Left ventricle myocardium inferior (tissue), 1 donor: ENCODE results near the gene MUS81. TPM values are rescaled to one million over a fixed set of nuclear protein-coding genes. Genes with fewer than 3 reads are reported as not detected.
A peak's percentile ranks its signal among the peaks of the same experiment; 100 is the strongest.

ENCODE experiments used
- DNase-seq: peaks from one replicate; pipeline ENCODE4 v3.0.0-alpha.2; 2020
- H3K27ac ChIP-seq: fragments of 200-600 bp; replicated peaks from 2 replicates; pipeline ENCODE4 v1.8.0; 2021
- H3K27me3 ChIP-seq: fragments of 200-600 bp; 2 replicates; pipeline ENCODE4 v1.8.0; 2021; ENCODE audit warnings: low read depth
- H3K36me3 ChIP-seq: fragments of 200-600 bp; 2 replicates; pipeline ENCODE4 v1.8.0; 2021
- H3K4me1 ChIP-seq: fragments of 200-600 bp; 2 replicates; pipeline ENCODE4 v1.8.0; 2021
- H3K4me3 ChIP-seq: fragments of 200-600 bp; 2 replicates; pipeline ENCODE4 v1.8.0; 2021; ENCODE audit warnings: mild to moderate bottlenecking, moderate library complexity
- H3K9me3 ChIP-seq: fragments of 200-600 bp; replicated peaks from 2 replicates; pipeline ENCODE4 v1.8.0; 2021
- intact Hi-C: fragments of 100-400 bp; cut with micrococcal nuclease; formaldehyde crosslinking; loops from one replicate; pipeline ENCODE4 v1.11.0; 2022
- total RNA-seq: library from RNA; stranded (reverse); fragmentation: NEBNext Ultra II Directional; extraction: Animal tissue kit (Norgen Biotek cat#: 25700); gene quantifications from one replicate; pipeline ENCODE4 v1.2.1, GENCODE V29; 2021
- TF ChIP-seq, protein P1 (sequence below): fragments of 200-600 bp; IDR thresholded peaks from 2 replicates; pipeline ENCODE4 v1.8.0; 2021; ENCODE audit warnings: antibody characterized with exemption, mild to moderate bottlenecking, borderline replicate concordance
- donor health status: DM: no; HTN: yes; CAD: no; lungs with severe emphysema.

The MUS81 gene
- total RNA-seq, 1 donor from 2014 or later: 31.5 TPM

DNA sequence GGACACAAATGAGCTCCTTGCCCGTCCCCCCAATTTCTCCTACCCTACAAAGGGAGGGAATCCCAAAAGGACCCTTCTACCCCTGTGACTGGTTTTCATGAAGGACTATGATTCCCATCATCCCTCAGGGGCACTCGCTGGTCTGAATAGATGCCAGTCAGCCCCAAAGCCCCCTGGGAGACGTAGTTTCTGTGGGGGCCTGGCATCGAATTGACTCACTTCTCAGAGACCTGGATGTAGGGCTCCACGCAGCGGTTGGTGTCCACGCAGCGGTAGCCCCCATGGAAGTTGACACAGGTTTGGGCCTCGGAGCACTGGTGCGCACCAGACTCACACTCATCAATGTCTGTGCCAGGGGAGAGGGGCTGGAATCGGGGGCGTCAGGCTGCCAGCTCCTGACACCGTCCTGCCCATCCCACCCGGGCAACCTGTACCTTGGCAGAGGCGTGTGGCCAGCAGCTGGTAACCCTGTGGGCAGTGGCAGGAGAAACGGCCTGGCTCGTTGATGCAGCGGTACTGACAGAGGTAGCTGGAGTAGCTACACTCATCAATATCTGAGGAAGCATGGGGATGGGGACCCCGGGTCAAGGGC is 7.9 kb downstream of the MUS81 start:
- intact Hi-C loops: no loop called here
- Histone ChIP-seq H3K4me1 (peaks cover 56% of the 10 kb centered on the region), H3K36me3 (peaks cover 62% of the 10 kb centered on the region), H3K4me3 (no peak overlapping the region), H3K27me3 (no peaks in the 10 kb centered on the region), H3K27ac (no peak overlapping the region), H3K9me3 (no peaks in the 10 kb centered on the region)
- peak; percentile 18 for DNase-seq
- TF ChIP-seq, protein P1, sequence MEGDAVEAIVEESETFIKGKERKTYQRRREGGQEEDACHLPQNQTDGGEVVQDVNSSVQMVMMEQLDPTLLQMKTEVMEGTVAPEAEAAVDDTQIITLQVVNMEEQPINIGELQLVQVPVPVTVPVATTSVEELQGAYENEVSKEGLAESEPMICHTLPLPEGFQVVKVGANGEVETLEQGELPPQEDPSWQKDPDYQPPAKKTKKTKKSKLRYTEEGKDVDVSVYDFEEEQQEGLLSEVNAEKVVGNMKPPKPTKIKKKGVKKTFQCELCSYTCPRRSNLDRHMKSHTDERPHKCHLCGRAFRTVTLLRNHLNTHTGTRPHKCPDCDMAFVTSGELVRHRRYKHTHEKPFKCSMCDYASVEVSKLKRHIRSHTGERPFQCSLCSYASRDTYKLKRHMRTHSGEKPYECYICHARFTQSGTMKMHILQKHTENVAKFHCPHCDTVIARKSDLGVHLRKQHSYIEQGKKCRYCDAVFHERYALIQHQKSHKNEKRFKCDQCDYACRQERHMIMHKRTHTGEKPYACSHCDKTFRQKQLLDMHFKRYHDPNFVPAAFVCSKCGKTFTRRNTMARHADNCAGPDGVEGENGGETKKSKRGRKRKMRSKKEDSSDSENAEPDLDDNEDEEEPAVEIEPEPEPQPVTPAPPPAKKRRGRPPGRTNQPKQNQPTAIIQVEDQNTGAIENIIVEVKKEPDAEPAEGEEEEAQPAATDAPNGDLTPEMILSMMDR: no peak

DNA sequence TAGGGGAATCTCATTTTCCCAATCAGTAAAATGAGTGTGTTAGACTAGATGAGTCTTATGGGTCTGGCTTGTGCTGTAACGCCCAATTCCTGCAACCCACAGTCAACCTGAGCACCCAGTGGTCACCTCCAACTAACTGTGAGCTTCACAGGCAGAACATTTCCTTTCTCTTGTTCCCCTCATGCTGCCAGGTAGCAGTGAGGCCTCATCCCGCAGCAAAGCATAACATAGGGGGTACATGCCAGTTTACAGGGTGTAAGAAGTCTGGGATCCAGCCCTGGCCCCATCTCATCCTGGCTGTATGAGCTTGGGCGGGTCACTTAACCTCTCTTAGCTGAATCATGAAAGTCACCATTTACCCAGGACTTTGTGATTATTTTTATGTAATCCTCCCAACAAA is 8.7 kb downstream of the MUS81 start:
- peaks cover 55% of the 10 kb centered on the region for H3K36me3 ChIP-seq

DNA sequence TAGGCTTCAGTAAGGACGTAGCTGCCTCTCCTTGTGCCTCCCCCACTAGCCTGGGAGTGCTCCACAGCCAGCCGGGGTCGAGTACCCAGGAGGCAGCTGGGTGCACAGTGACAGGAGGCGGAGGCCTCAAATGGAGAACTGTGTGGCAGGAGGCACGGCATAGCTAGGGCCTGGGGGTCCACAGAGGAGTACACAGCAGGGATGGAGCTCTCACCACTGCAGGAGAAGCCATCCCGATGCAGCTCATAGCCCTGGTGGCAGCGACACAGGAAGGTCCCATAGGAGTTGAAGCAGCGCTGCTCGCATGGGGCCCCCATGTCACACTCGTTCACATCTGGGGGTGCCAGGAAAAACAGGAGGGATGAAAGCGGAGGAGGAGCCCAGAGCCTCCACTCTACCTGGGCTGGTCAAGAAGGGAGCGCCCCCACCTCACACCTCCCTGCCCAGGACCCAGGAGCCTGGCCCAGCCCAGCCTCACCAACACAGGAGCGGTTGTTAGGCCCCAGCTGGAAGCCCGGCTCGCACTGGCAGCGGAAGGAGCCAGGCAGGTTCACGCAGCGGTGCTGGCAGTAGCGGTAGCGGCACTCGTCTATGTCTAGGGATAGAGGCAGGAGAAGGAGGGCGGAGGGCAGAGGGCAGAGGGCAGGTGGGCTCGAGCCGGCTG is 9.5 kb downstream of the MUS81 start:
- H3K27ac ChIP-seq: peak overlapping the region; percentile 98
- intact Hi-C loops: no loop called here
- H3K4me1 ChIP-seq: peaks cover 54% of the 10 kb centered on the region
- H3K36me3 ChIP-seq: peaks cover 46% of the 10 kb centered on the region
- TF ChIP-seq, protein P1: no peak
- peak; percentile 15 for DNase-seq
- H3K4me3 ChIP-seq: no peak overlapping the region
- no peaks in the 10 kb centered on the region for H3K9me3 ChIP-seq
- no peaks in the 10 kb centered on the region for H3K27me3 ChIP-seq

More for the DNA sequence above, 8.7 kb downstream of the MUS81 start:
- no peak for DNase-seq
- Histone ChIP-seq H3K4me1 (peaks cover 55% of the 10 kb centered on the region), H3K4me3 (no peak overlapping the region), H3K9me3 (no peaks in the 10 kb centered on the region), H3K27ac (no peak overlapping the region), H3K27me3 (no peaks in the 10 kb centered on the region)
- intact Hi-C loops: no loop called here
- TF ChIP-seq, protein P1: no peak

DNA sequence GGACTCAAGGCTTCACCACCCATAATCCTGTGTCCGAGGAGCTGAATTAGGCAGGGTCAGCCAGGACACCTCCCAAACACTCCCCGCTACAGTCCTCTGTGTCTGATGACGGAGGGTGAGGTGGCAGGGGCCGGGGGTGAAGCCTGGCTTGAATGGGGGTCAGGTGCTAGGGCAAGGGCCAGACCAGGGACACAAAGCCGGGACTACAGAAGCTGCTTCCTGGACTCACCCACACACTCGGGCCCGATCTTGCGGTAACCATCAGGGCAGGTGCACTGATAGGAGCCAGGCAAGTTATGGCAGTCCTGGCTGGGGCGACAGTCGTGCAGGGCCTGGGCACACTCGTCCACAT is 10.1 kb downstream of the MUS81 start:
- Histone ChIP-seq H3K4me1 (peaks cover 54% of the 10 kb centered on the region), H3K9me3 (no peaks in the 10 kb centered on the region), H3K36me3 (peaks cover 41% of the 10 kb centered on the region), H3K27ac (peak overlapping the region; percentile 98), H3K27me3 (no peaks in the 10 kb centered on the region), H3K4me3 (peak overlapping the region; percentile 76)
- intact Hi-C loops: no loop called here
- TF ChIP-seq, protein P1: no peak
- peak; percentile 12 for DNase-seq

DNA sequence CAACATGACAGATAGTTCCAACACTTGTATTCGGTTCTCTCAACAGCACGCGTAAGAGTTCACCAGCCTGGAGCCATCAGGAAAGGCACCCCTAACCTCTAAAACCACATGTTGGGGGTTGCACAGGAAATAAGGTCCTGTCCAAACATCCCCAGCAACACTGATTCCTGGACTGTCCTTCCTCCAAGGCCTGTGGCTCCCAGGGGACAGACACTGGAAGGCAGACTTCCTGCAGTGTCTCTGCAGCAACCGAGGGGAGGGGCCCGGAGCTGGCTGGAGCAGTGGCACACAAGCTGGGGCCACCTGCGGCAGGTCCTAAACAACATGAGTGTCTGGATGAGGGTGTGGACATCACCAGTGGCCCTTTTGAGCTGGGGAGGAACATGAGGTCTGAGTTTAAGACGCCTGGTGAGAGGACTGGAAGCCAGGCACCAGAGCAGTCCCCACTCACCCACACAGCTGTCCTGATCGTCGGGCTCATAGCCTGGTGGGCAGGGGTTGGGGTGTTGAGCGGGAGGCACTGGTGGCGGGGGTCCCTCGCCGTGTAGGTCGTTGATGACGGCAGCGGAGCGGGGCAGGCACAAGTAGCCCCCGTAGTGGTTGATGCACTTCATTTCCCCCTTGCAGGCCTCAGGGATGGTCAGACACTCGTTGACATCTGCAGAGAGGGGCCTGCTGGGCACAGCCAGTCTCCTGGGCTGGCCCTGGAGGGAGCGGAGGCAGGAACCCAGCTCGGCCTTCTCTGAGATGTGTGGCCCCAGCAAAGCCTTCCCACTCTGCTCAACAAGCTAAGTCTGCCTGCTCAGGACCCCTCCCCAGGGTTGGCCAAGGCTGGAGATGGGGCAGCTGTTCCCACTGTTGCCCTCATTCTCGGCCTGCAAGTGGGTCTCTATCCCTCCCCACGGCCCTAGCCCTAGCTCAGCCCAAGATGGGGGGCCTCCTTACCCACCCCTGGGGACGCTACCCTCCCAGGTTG is 10.8 kb downstream of the MUS81 start:
- peak overlapping the region; percentile 98 for H3K27ac ChIP-seq
- peaks cover 34% of the 10 kb centered on the region for H3K36me3 ChIP-seq
- H3K9me3 ChIP-seq: no peaks in the 10 kb centered on the region
- H3K4me3 ChIP-seq: peak overlapping the region; percentile 76
- intact Hi-C loops: no loop called here
- TF ChIP-seq, protein P1: no peak
- peaks cover 54% of the 10 kb centered on the region for H3K4me1 ChIP-seq
- H3K27me3 ChIP-seq: no peaks in the 10 kb centered on the region
- DNase-seq: peak; percentile 72
